ENCODE results near the gene IPCEF1.

DNA sequence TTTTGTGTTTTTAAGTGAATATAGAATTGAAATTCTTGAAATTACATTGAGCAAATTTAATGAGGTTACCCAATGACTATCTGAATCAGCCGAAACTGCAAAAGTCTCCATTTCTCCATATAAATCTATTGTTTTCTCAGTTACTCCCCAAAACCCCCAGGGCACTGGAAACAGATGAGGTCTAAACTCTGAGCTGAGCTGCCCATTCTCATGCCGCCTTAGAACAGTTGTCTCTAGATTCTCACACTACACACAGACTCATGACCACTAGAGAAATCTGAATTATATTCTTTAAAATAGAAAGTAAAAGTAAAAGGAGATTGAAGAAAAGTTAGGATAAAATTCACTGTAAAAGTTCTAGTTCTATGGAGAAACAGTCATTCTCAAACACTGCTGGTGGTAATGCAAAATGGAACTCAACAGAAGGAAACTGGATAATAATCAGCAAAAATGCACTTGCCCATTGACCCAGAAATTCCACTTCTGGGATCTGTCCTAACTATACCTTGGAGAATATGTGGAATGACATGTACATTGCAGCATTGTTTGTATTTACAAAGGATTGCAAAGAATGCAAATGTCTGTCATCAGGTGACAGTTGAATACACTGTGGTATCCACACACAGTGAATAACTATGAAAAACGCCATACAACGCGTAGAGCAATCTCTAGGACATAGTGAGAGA, 125.5 kb downstream of the IPCEF1 start:
- TF ChIP-seq, protein P1, sequence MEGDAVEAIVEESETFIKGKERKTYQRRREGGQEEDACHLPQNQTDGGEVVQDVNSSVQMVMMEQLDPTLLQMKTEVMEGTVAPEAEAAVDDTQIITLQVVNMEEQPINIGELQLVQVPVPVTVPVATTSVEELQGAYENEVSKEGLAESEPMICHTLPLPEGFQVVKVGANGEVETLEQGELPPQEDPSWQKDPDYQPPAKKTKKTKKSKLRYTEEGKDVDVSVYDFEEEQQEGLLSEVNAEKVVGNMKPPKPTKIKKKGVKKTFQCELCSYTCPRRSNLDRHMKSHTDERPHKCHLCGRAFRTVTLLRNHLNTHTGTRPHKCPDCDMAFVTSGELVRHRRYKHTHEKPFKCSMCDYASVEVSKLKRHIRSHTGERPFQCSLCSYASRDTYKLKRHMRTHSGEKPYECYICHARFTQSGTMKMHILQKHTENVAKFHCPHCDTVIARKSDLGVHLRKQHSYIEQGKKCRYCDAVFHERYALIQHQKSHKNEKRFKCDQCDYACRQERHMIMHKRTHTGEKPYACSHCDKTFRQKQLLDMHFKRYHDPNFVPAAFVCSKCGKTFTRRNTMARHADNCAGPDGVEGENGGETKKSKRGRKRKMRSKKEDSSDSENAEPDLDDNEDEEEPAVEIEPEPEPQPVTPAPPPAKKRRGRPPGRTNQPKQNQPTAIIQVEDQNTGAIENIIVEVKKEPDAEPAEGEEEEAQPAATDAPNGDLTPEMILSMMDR (IDR thresholded peaks at IDR 0.05): no peak
- no peak for TF ChIP-seq POLR2A (IDR thresholded peaks at IDR 0.05)

Data from testis (tissue), 2 donors.